SK-N-MC (cell line): Measurements from ENCODE around the gene CRP.

ENCODE experiments used
- EZH2 ChIP-seq: fragments of 200-600 bp; sonication (generic); IDR thresholded peaks from one replicate; pipeline ENCODE4 v1.6.1; 2017; ENCODE audit warnings: antibody characterized with exemption
- FOXP2 ChIP-seq: optimal IDR thresholded peaks from 2 replicates; pipeline ENCODE3; 2011; ENCODE audit warnings: mild to moderate bottlenecking, moderate library complexity; ENCODE audit not compliant: insufficient read depth; ENCODE audit errors: extremely low read length, control extremely low read depth
- POLR2AphosphoS5 ChIP-seq: IDR thresholded peaks from 2 replicates; pipeline ENCODE4 v1.6.1; 2012; ENCODE audit warnings: mild to moderate bottlenecking, low read depth, low read length, borderline replicate concordance

DNA sequence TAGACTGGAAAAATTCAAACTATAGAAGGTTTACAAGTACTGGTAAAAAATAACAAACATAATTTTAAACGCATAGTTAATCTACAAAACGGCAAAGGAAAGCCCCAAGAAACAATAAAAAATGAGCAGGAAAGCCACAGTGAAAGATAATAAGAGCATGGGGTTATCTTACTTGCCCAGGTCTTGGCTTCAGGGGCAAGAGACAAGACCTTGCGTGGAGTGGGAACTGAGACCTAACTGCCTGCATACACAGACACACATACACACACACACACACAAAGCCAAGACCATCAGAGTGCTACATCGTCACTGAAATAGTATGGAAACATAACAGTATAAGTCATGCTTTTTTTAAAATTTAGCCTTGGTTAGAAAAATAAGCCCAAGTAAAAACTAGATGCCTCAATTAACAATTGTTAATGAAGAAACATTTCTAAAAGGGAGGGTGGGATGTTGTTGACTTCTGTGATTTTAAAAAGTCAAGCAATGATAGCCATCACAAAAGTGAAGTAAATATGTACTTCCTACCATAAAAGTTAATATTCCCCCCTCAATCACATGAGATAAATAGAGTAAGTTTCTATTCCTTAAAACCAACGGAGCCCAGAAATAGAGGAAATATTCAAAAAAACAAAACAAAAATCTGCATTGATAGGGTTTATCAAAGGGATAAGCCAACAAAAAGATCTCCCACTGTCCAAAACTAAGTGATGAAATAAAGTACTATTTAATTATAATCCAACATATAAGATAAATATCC, 29.4 kb upstream of the CRP start:
- no peak for TF ChIP-seq EZH2
- no peak for TF ChIP-seq POLR2AphosphoS5
- no peak for TF ChIP-seq FOXP2
